NCI-H1930 (cell line): ENCODE results near the gene JAK1.
"Not testable (repeated sequence)": the region's sequence is repeated elsewhere in the genome, so short reads cannot be mapped to it uniquely, and the experiment has no call there.

ENCODE experiments used
- DNase-seq, 2 experiments: peaks; one replicate each; lab custom pipeline; 2025; lab: John Stamatoyannopoulos, UW

The JAK1 gene

DNA sequence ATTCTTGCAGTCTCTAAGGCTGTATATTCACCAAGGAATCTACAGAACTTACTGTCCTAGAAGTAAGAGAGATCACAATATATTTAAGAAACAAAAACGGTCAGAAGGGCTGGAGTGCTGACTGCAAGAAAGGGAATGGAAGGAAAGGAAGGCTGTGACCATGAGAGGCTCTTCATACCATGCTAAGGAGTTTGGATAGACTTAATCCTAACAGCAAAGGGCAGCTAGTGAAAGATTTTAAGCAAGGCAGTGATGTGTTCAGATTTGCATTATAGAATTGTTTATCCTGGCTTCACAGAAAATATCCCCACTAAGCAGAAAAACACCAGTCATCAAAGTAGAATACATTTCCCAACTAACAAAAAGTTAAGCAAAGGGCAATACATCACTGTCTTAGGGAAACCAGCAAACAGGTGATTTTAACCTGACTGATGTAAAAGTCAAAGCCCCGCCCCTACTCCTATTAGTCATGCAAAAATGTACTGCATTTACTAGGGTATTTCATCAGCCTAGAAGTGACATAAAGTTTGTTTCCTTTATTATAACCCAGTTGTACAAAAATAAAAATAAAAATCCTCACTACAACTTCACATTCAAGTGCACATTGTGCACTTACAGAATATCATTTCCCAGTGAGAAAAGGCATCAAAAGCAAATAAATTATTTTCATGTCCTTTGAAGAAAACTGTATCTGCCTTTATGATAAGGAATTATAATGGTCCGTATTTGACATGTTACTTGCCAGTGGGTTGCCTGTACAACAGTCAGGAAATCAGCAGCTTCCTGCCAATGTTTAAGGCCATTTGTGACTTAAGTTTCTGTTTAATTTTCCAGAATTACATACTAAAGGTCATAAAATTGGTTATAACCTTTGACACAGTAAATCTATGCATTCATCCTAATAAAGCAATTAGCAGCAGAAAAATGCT, 17.2 kb downstream of the JAK1 start:
- no peak for DNase-seq

DNA sequence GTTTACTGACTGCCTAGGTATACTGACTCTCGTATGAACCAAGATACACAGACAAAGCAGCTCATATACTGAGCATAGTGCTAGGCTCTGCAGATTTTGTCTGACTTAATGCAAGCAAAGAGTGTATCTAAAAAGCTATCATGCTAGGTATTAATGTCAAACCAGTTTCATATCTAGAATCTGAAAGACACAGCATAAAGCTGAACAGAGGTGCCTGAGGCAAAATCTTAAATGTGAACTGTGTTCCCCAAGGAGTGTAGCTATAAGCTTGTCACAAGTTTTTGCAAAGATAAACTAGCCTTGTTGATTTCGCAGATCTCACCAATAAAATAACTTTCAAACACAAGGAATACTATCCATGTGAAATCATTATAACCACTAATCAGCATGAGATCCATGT, 18.1 kb downstream of the JAK1 start:
- DNase-seq: no peak

DNA sequence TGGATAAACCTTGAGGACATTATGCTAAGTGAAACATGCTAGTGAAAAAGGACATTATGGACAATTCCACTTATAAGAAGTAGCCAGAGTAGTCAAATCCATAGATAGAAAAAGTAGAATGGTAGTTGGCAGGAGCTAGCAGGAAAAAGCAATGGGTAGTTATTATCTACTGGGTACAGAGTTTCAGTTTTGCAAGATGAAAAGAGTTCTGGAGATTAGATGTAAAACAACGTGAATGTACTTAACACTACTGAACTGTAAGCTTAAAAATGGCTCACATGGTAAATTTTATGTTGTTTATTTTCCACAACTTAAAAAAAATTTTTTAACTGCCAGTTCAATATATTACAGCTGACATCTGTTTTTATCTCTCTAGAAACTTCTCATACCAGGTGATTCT, 19.4 kb downstream of the JAK1 start:
- no peak for DNase-seq

DNA sequence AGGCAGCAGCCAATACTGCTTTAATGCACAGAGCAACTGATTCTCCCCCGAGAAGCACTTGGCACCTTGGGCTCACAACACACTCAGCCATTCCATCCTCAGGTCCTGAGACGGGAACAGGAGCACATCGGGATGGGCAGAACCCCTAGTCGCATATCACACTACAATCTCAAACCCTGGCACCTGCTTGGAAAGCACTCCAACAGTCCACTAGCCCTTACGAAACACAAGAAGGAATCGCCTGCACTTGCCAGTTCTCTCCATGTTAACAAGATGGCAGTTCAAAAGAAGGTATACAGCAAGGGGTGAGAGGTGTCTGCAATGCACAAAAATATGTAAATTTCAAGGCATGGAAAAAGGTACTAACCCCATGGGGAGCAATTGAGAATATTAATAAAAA, 21.4 kb downstream of the JAK1 start:
- DNase-seq: no peak

DNA sequence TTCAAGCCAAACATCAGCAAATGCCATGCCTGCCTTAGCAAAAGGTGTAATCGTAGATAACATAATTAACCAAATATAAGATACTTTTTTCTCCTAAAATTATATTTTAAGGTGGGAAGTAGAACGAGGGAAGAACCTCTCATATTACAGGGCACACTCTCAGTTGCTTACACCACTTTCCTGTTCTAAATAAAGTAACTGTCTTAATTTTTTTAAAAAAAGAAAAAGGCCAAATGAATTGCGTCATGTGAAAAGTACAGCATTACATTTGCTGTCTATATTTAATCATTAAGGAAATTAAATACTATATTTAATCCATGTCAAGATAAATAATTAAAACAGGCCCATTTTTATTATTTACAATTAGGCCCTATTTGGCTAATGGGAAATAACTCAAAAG, 23.7 kb downstream of the JAK1 start:
- no peak for DNase-seq

DNA sequence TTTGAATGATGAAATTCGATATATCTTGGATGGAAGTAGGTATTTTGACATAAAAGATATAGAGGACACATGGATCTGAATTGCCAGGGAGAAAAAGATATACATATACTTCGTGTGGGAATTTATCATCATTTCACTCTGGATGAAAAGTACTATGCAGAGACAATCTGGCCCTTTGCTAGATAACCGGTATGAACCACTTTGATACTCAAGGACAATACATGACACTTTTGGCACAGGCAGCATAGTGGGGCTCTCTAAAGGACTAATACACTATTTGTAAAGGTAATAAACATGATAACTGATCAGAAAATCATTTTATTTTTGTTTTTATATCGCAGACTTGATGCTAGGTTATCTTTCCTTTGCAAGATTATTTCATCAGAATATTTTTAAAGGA, 24.2 kb downstream of the JAK1 start:
- no peak for DNase-seq

DNA sequence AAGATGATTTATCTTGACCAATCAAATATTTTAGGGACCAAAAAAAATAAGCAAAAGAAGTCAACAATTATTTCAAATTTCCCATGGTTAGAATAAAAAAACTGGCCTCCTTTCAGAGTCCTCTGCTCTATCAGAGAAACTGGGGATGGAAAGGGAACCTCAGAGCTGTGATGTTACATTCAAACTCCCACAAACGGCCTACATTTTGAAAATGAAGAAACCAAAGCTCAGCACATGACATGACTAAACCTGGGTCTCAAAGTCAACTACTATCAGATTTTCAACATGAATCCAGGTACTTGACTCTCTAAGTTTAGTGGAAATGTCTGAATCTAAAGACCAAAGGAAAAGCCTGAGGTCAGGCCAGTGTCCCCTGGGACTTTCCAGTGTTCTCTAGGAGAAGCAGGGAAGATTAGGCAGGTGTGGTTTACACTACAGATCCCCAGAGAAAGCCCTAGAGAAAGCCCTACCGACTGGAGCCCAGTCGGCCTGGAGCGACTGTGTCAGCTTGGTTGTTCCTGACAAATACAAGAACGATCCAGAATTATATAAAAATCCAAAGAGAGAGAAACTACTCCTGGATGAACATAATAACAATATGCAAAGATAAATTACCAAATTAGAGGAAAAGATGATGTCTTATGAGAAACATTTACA, 24.8 kb downstream of the JAK1 start:
- peak; percentile 60 to 66 for DNase-seq

DNA sequence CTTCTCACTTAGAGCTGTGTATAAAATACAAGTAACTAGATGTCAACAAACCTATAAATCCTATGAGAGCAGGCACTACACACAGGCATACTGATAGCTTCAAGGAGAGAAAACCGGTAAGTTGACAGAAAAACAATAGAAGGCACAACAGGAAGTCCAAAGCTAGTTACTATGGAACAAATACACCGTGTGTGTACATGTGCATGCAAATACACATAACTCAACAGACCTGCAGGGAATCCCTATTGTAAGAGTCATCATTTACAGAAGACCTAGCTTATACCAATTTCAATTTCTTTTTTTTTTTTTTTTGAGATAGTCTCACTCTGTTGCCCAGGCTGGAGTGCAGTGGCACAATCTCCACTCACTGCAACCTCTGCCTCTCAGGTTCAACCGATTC, 26.3 kb downstream of the JAK1 start:
- no peak for DNase-seq

DNA sequence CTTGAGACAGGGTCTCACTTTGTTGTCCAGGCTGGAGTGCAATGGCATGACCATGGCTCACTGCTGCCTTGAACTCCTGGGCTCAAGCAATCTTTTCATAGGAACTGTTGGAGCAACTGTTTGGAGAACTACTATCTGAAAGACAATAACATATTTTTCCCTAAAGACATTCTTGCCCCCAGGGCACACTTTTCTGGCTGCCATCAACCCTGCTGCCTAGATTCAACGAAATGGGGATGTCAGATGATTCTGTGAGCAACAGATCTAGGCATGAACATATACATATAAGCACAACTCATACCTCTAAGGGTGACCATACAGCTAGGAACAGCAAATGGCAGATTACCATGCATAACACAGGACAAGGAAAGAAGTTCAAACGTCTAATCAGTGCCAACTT, 27.4 kb downstream of the JAK1 start:
- DNase-seq: no peak

DNA sequence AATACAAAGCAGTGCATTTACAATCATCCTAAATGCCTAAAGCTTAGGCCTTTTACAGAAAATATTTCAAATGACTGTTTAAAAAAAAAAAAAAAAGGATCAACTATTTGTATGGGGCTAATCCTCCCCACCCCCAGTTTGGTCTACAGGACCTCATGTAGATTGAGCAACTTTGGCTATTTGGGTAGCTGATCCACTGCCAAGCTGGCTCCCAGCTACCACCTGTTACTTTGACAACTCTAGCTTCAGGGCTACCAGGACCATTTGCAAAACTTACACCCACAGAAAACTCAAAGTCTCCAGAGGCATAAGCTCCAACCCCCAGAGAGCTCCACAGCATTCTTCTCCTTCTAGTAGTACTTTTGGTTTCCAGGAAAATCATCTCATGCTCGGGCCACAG, 29.4 kb downstream of the JAK1 start:
- DNase-seq: no peak

DNA sequence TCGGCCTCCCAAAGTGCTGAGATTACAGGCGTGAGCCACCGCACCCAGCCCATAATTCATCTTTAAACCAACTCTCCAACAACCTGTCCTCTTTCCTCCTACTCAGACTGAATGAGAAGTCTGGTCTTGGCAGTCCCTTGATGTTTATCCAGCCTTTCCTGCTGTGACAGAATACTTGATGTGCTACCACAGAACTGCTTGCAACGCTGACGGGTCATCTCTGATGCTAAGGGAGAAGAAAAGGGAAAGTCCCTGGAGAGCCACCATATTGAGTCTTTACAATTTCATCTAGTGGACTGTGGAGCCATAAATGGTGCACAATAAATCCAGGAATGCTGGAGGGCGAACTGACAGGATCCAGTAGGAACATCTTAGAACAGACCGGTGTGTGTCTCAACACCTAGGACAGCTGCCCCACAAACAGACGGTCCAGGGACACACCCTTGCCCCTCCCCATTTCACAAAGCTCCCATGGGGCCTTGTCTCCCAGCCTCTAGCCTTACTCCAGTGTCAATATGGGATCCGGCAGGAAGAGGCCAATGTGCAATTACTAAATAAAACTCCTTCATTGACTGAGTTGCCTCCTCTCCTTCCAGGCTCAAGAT, 30.7 kb downstream of the JAK1 start:
- no peak for DNase-seq

DNA sequence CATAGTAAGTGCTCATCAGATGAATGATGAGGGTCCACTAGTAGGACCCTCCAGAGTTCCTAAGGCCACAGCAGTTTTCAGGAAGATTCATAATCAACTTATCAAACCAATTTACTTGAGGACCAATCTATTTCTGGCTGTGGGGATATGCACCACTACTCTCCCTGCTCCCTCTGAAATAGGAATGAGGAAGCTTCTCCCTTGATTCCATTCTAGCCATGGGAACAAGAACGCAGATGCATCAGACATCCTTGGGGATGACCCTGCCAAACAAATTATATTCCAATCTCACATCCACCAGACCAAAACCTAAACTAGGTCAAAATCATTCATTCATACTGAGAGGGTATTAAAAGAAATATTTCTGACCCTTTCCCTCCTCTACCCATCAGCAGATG, 31.5 kb downstream of the JAK1 start:
- no peak for DNase-seq

DNA sequence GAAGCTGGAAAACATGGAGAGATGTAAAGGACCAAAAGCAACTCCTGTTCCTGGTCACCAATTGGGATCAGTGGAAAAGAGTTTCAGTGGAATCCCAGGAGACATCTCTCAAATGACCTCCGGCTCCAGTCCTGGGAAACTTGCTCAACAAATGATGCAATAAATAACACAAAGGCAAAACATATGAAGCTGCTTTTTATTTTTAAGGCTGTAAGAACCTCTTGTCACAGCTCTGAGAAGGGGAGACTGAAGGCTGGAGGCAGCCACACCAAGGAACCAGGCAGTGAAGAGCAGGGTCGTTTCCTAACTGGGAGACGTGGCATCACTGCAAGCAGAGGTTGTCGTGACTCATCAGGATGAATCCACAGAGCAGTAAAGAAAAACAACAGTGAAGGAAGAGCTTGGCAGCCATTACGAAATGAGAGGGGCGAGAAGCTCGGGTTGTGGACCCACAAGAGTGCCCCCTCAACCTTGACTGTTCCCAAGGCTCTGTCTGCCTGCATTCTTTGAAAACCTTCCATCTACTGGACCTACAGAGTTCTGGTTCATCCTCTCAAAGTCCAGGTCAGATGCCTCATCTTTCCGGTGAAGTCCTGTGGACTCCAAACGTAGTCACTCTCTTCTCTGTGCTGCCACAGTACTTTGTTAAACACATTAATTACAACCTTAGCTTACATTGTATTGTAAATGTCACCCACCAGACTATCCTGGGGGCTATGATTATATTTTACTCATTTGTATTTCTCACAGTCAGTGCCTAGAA, 32.1 kb downstream of the JAK1 start:
- DNase-seq: no peak

DNA sequence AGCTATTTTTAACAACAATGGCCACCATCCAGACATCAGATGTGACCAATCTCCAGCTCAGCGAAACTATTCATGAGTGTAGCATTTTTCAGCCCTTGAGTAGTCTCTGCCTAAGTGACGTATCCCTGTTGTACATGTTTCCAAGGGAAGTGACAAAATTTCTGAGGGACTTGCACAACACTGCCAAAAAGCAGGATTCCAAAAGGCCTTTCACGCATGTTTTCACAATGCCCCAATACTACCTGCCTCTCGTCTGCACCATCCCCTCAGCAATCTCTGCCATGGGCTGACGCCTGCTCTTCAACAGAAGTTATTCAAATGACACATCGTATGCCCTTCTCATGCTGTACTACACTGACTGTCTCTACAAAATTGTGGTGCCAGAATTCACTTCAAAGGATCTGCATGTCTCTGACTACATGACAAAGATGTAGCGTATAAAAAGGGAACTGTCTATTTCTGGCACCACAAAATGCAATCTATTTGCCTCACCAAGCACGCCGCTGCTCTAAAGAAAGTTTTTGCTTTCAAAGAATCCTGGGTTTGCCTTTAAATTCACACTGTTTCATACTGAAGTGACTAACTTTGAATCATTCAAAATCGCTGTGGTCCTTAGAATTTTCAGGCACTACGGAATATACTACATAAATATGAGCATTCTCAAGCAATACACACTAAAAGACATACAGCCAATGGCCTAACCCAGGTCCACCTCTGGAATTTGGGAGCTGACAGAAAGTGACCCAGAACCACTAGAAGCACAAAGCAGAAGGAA, 32.9 kb downstream of the JAK1 start:
- no peak for DNase-seq

DNA sequence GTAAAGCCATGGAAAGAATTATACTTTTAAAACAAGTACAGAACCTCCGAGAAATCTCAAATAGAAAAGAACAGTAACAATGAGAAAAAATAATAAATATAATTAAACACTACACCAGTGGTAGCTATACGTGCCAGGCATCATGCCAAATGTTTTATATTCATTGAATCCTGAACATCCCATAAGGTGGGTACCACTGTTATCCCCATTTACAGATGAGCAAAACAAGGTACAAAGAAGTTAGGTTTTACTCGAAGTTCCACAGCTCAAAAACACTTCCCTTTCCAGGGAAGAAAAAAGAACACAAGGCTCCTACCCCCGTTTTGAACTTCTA, 33.4 kb downstream of the JAK1 start:
- DNase-seq: no peak

DNA sequence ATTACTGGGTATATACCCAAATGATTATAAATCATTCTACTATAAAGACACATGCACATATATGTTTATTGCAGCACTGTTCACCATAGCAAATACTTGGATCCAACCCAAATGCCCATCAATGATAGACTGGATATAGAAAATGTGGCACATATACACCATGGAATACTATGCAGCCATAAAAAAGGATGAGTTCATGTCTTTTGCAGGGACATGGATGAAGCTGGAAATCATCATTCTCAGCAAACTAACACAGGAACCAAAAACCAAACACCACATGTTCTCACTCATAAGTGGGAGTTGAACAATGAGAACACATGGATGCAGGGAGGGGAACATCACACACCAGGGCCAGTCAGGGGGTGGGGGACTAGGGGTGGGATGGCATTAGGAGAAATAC, 35.7 kb downstream of the JAK1 start:
- DNase-seq: not testable (repeated sequence)

DNA sequence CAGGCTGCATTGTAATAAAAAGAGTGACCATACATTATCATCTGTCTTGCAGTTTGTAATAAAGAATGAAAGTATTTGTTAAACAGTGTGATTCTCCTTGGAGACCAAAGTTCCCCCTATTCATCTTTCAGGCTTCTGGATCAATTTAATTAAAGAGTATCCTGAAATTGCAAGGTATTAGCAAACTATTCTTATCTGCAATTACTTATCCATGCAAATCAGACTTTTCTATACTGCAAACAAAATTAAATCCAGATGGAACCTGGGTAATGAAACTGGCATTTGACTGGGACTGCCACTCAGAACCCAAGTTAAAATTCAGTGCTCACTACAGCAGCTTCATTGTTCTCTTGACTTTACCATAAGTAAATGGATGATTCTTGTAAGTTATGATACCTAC, 37.1 kb downstream of the JAK1 start:
- DNase-seq: no peak

DNA sequence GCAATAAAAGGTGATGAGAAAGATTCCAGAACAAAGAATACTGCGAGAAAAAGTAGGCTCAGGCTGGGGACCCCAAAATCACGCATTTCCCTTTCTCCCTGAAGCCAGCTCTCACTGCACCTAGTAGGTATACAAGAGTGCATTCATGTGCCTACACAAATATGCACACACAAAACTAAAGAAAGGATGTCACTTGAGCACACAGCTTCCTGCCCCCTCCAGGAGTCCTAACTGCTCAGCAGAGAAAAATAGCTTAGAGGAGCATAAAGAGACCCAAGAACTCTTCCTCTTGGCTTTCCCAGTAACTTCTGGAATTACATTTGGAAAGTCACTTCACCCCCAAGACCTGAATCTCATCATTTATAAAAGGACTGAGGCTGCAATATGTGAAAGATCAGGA, 38.0 kb downstream of the JAK1 start:
- DNase-seq: no peak

DNA sequence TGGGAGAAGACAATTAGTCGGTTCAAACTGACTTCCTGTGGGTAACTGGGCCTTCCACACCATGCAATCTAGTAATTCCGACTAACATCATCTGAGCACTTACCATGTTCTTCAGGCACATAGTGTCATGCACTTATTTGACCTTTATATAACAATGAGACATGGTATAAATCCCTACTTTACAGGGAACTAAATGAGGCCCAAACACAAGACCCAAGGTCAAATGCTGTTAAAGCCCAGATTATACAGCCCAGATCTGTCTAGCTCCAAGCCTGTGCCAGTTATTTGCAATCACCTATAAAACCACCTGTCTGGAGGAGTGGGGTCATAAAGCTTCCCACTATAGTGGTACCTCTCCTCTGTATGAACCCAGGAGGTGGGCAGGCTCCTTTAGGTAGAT, 40.8 kb downstream of the JAK1 start:
- no peak for DNase-seq

DNA sequence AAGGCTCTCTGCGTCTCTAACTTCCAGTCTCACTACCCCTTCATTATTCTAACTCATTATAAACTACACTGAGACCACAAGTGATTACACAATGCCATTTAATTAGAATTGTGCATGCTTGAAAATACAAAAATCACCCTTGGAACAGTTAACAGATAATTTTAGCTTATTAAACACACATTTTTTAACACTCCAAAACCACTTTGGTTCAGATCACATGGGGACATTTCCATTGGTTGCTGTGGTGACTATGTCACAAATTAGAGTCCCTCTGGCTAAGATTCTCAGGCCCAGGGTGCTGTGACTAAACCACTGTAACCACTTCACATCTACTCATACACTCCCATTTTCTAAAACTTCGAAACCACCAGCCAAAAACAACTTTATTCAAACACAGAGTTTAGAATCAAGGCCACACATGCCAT, 43.0 kb downstream of the JAK1 start:
- DNase-seq: no peak

DNA sequence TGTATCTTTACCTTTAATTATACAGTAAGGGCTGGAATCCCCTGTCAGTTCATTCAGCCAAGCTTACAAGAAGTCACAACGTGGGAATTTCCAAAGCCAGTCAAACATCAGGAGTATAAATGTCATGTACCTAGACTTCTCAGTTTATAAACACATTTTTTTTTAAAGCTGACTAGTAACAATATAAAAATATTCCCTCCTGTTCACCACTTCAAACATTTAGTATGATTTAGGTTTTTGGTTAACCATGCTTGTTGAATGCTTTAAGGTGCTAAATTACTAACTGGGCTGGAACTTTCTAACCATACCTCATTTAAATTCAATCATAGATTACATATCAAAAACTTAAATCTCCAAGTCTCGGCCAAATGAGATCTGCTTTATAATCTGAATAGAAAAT, 44.0 kb downstream of the JAK1 start:
- no peak for DNase-seq

DNA sequence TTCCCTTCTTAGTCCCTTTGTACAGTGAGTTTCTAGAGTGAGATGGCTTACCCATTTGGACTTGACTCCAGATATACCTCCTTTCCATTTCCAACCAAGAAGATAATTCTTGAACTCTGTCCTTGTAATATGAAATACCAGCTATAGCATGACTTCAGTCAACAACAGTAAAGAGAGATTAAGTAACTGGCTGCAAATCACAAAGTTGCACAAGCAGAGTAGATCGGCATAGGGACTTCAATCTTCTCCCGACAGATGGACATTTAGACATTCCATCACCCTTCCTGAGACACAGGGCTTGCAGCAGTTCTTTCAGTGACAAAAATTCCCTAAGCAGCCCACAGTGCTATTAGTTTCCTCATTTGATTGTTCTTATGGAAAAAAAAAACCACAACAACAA, 44.6 kb downstream of the JAK1 start:
- DNase-seq: no peak
